PFSK-1 (cell line): ENCODE data around the gene INSM1.

Source experiments
- POLR2AphosphoS5 ChIP-seq: IDR thresholded peaks from 2 replicates; pipeline ENCODE4 v1.6.1; 2012; ENCODE audit warnings: low read depth, mild to moderate bottlenecking, control low read depth, low read length, moderate library complexity
- SIN3A ChIP-seq: IDR thresholded peaks from 2 replicates; pipeline ENCODE4 v1.6.1; 2012; ENCODE audit warnings: mild to moderate bottlenecking, low read length, moderate library complexity, borderline replicate concordance; ENCODE audit not compliant: insufficient read depth
- TAF1 ChIP-seq: IDR thresholded peaks from 2 replicates; pipeline ENCODE4 v1.6.1; 2012; ENCODE audit warnings: low read length, control low read depth, borderline replicate concordance; ENCODE audit not compliant: insufficient read depth

DNA sequence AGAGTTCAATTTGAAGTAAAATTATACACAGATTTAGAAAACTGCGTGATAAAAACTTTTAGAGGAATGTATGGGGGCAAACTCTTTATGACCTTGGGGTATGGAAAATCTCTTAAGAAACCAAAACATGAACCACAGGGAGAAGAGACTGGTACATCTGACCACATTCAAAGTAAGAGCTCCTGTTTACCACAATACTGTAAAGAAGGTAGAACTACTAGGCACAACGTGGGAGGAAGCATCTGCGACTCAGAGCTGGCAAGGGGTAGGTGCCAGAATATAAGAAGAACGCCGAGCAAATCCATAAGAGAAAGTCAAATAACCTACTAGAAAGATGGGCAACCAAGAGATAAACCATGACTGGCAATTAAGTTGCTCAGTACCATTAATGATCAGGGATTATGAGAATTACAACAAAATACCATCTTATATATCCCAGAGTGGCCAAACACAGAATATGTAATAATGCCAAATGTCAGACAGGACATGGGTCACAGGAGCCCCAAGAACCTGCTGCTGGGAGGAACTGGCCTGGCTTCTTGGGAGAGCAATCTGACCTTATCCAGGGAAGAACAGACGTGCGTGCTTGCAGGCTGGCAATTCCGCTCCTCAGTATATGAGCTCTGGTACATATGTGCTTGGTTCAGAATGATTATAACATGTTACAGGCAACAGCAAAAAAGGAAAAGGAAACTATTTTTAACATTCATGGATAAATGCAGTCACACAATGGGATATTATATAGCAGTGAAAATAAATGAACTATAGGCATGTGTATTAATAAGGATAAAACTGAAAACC lies 50.2 kb downstream of the INSM1 start:
- TF ChIP-seq SIN3A (no peak), POLR2AphosphoS5 (no peak), TAF1 (no peak)
